ENCODE results near the gene RAB25.

GRCh38 chr1:156012051-156012817, 48.7 kb upstream of the RAB25 start:
- TF ChIP-seq CTCF (IDR thresholded peaks at IDR 0.05): no peak
- TF ChIP-seq EP300 (IDR thresholded peaks at IDR 0.05): no peak
- no peak for TF ChIP-seq POLR2A (IDR thresholded peaks at IDR 0.05; ENCODE audit: low read length)
- TF ChIP-seq RAD21 (conservative IDR thresholded peaks at IDR 0.05 in 1 of 2, IDR thresholded peaks at IDR 0.05 in 1 of 2): no peak
- TF ChIP-seq MAFK (IDR thresholded peaks at IDR 0.05; ENCODE audit: partially characterized antibody): no peak
